ENCODE results near the gene CROCC.
"Not testable (repeated sequence)": the region's sequence is repeated elsewhere in the genome, so short reads cannot be mapped to it uniquely, and the experiment has no call there.

CROCC gene

GRCh38 chr1:16906873-16907272 is 14.9 kb upstream of the CROCC start:
- no peak for DNase-seq (ENCODE audit: low read depth, low spot score)
- no peak for TF ChIP-seq CTCF (IDR thresholded peaks at IDR 0.05; ENCODE audit: low read depth, low read length)
- H3K4me3 ChIP-seq (ENCODE audit: low read depth, low read length), result no peak overlapping the region
- in situ Hi-C loops (cut with HindIII; ENCODE audit: low sequenced_read_pairs), result no loop called here

GRCh38 chr1:16907870-16908758 is 13.6 kb upstream of the CROCC start:
- H3K4me3 ChIP-seq (ENCODE audit: low read depth, low read length), result no peak overlapping the region
- in situ Hi-C loops (cut with HindIII; ENCODE audit: low sequenced_read_pairs), result no loop called here
- no peak for TF ChIP-seq CTCF (IDR thresholded peaks at IDR 0.05; ENCODE audit: low read depth, low read length)
- no peak for DNase-seq (ENCODE audit: low read depth, low spot score)

- H3K4me3 ChIP-seq (ENCODE audit: low read depth, low read length); DNase-seq (ENCODE audit: low read depth, low spot score); in situ Hi-C loops (cut with HindIII; ENCODE audit: low sequenced_read_pairs): not testable (repeated sequence)
These were observed 9.6 kb upstream of the CROCC start for GRCh38 chr1:16911851-16912721.

- H3K4me3 ChIP-seq (ENCODE audit: low read depth, low read length); DNase-seq (ENCODE audit: low read depth, low spot score); in situ Hi-C loops (cut with HindIII; ENCODE audit: low sequenced_read_pairs): not testable (repeated sequence)
These were observed 9.0 kb upstream of the CROCC start for GRCh38 chr1:16912742-16913141.

GRCh38 chr1:16913181-16913832 is 8.4 kb upstream of the CROCC start:
- no peak for DNase-seq (ENCODE audit: low read depth, low spot score)
- in situ Hi-C loops (cut with HindIII; ENCODE audit: low sequenced_read_pairs), result no loop called here
- TF ChIP-seq CTCF (IDR thresholded peaks at IDR 0.05; ENCODE audit: low read depth, low read length), result no peak
- H3K4me3 ChIP-seq (ENCODE audit: low read depth, low read length), result peak overlapping the region; percentile 51

GRCh38 chr1:16913833-16914662 is 7.7 kb upstream of the CROCC start:
- peak overlapping the region; percentile 59 for H3K4me3 ChIP-seq (ENCODE audit: low read depth, low read length)
- in situ Hi-C loops (cut with HindIII; ENCODE audit: low sequenced_read_pairs), result no loop called here
- no peak for TF ChIP-seq CTCF (IDR thresholded peaks at IDR 0.05; ENCODE audit: low read depth, low read length)
- DNase-seq (ENCODE audit: low read depth, low spot score), result peak; percentile 97

- DNase-seq (ENCODE audit: low read depth, low spot score); in situ Hi-C loops (cut with HindIII; ENCODE audit: low sequenced_read_pairs): not testable (repeated sequence)
- peak overlapping the region; percentile 59 for H3K4me3 ChIP-seq (ENCODE audit: low read depth, low read length)
These were observed 6.7 kb upstream of the CROCC start for GRCh38 chr1:16914928-16915626.

All from astrocyte of the spinal cord (primary cell).